ENCODE results near the gene A1CF.
"Not testable (repeated sequence)": the region's sequence is repeated elsewhere in the genome, so short reads cannot be mapped to it uniquely, and the experiment has no call there.

A1CF gene, protein sequence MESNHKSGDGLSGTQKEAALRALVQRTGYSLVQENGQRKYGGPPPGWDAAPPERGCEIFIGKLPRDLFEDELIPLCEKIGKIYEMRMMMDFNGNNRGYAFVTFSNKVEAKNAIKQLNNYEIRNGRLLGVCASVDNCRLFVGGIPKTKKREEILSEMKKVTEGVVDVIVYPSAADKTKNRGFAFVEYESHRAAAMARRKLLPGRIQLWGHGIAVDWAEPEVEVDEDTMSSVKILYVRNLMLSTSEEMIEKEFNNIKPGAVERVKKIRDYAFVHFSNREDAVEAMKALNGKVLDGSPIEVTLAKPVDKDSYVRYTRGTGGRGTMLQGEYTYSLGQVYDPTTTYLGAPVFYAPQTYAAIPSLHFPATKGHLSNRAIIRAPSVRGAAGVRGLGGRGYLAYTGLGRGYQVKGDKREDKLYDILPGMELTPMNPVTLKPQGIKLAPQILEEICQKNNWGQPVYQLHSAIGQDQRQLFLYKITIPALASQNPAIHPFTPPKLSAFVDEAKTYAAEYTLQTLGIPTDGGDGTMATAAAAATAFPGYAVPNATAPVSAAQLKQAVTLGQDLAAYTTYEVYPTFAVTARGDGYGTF

DNA sequence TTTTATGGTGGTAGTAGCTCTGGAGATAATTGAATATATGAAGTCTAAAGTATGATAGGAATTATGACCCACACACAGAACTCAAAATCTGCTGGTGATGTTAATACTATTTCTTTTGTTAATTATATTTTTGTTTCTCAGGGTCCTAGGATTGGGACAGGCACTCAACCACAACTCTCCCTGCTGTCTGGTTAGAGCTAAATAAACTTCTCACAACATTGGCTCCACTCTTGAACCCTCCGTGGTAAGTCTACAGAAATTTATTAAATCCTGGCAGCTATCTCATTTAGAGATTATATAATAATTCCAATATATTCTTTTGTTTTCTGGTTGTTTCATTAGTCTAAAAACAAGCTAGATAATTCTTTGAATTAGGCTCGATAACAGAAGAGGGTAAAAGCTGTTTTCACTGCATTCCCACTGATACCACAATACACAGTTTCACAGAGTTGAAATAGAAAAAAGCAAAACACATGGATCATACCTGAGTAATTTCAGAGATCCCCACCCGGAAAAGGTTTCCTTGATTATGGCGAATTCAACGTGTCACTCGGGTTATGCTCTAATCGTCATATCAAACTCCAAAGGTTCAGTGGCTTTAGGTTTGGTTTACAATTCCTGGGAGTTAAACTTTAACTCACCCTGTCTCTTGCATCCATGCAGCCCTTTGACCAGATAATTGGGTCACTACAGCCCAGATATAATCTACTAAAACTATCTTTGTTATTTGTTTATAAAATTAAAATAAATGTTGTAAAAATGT, at the start of gene A1CF:
A1CF (minus strand) TSS at position 531 of the 763 bp plus-strand sequence. CDS start 25,687 bp downstream, outside the sequence.
- DNase-seq (ENCODE audit: low read depth, low spot score): no peak

DNA sequence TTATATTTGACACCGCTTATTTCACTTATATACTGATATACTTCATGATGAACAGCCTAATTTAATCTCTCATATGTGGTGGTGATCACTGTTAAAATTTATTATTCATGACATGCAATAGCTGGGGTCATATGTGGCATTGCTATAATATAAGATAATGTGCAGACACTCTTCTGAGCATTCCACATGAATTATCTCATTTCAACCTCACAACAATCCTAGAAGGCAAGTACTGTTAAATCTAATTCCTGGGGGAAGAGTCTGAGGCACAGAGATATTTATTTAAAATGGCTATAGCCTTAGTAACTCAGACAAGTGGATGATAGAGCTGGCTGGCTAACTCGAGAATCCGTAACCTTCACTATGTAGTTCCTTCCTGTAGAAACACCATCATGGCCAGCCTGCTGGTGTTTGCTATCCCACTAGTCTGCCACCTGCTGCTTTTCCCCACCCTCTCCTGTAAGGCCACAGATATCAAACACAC, 46.6 kb upstream of the A1CF start:
- no peak for DNase-seq (ENCODE audit: low read depth, low spot score)

DNA sequence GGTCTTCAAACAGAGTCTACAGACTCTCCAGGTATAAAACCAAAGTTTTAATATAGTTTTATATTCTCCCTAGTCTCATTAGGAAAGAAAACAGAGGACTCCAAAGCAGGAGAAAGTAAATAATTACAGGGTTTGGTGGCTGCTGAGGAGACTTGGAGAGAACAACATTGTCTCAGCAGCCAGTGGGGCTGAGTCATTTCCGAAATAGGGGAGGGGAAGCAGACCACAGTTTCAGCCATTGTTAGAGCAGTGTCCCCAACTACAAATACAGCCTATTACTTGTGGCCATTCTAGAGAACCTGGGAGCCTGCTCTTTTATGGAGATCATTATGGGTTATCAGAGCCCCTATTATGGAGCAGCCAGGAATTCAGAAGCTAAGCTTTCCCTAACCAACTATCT, 44.2 kb upstream of the A1CF start:
- DNase-seq (ENCODE audit: low read depth, low spot score): no peak

DNA sequence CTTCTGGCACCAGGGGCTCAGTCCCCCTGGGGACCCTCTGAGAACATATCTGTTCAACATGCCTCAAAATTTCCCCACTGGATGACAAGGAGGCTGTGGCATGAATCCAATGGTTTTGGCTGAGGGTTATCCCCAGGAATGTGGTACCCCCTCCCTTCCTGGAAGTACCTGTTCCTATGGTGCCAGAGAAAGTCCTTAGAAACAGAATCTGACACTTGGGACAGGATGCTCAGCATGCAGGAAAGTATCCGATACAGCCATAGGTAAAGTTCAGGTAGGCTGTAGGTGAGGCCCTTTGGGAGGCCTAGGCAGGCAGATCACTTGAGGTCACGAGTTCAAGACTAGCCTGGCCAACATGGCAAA, 42.7 kb upstream of the A1CF start:
- DNase-seq (ENCODE audit: low read depth, low spot score): no peak

DNA sequence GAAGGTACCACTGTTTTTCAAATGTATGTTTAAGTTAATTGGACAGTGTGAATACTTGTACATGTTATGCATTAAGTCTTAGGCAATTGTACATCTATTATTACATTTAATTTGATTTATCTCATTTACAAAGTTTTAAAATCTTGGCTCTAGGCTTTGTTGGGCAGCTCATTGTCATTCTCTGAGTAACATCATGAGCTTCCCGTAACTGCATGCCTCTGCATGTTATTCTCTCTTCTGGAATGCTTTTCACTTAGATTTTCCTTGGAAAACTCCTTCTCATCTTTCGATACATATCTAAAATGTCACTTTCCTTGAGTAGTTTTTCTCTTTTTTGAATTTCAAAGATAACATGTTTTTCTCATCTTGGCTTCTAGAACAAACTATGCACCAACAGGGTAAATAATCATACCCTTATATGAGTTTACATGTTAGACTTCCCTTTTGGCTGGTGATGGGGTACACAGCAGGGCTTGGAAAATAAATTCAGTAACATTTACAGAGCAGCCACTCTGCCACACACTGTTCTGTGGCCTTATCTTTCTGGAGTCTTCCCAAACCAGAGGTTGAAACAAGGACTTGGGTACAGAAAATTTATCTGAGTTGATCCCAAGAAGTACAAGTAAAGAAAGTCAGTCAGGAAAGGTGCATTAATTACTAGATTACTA, 42.2 kb upstream of the A1CF start:
- no peak for DNase-seq (ENCODE audit: low read depth, low spot score)

DNA sequence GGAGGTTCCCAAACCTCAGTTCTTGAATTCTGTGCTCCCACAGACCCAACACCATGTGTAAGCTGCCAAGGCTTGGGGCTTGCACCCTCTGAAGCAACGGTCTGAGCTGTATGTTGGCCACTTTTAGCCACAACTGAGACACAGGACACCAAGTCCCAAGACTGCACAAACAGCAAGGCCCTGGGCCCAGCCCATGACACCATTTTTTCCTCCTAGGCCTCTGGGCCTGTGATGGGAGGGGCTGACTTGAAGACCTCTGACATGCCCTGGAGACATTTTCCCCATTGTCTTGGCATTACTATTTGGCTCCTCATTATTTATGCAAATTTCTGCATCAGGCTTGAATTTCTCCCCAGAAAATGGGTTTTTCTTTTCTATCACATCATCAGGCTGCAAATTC, 38.0 kb upstream of the A1CF start:
- DNase-seq (ENCODE audit: low read depth, low spot score): not testable (repeated sequence)

DNA sequence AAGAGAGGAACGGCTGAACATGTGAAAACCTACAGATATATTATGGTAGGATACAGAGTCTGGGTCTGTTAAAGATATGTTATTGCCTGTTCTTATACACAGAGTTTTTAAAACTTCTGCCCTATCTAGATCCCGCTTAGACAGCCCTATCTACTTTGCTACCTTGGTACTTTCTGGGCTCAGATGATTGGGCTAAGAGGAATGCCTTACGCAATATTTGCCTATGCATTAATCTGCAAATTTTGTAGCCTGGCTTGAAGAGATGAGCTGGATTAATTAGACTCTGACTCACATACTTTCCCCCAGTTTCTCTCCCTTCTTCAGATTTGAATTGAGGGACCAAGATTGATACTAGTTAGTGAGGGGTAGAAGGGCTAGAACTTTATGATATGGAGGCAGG, 33.6 kb upstream of the A1CF start:
- no peak for DNase-seq (ENCODE audit: low read depth, low spot score)

DNA sequence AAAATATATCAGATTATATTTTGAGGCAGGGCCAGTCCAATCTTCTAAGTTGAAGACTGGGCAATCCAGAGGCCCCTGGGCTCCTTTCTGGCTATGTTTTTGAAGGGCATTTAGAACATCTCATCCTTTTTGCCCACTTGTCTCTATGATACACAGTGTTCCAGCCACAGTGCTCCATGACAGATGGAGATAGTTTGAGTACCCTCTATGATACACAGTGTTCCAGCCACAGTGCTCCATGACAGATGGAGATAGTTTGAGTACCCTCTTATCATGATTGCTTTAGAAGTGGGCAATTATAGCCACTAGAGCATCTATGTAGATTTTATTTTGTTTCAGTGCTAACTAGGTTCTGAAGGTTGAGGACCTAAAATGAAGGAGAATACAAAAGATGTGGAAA, 33.1 kb upstream of the A1CF start:
- DNase-seq (ENCODE audit: low read depth, low spot score): no peak

DNA sequence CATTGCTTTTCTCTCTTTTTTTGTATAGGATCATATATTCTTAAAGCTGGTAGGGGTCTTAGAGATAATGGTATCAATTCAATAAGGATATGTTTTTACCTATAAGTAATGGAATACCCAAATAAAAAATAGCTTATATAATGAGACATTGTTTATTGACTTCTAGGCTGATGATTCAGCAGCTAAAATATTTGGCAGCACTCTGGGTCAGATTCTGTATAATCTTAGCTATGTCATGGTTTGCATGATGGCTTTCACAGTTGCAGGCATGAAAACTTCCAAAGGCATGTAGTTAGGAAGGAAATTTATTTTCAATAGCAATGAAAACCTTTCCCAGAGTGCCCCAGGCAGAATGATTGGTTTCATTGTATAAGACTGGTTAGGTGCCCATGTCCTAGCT, 32.1 kb upstream of the A1CF start:
- DNase-seq (ENCODE audit: low read depth, low spot score): no peak

DNA sequence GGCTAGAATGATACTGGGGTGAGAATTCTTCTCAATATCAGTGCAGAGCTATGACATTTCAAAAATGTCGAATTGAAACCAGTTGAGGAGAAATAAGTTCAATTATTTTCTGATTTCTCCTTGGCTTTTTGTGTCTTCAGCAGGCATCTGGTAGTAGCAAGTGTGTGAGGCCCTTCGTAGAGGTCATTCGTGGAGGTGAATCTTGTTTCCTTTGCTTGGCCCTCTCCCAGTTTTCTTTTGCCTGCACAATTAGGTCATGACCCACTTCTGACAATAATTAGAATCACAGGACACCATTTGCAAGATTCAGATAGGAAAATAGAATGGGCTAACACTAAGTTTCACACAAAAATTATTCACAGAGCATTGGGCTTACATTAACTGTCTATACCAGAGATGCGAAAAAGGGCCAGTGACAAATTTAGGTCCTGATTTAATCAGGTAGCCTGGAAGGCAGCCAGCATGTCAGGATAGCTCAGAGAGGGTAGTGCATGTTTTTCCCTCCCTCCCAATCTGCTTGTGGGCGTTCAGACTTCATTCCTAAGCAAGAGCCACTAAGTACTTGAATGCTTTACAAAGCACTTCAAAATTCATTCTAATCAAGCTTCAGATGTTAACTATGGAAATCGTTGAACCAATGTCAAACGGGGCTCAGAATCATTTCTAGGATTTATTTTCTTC, 24.0 kb upstream of the A1CF start:
- DNase-seq (ENCODE audit: low read depth, low spot score): no peak

DNA sequence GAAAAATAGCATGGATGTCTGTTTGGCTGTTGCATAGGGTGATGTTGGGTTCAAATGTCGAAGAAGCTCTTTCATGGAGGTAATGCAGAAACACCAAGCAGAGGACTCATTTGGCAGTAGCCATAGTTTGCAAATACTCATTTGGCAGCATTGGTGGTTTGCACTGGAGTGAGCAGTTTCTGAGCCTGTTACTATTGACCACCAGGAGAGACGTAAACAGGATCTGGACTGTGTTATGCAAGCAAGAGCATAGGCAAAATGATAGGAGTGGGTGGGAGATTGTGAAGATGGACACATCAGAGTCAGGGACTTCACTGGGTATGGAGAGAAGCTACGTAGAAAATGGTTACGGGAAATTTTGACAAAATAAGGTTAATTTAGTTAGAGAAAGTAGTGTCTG, 22.9 kb upstream of the A1CF start:
- DNase-seq (ENCODE audit: low read depth, low spot score): no peak

DNA sequence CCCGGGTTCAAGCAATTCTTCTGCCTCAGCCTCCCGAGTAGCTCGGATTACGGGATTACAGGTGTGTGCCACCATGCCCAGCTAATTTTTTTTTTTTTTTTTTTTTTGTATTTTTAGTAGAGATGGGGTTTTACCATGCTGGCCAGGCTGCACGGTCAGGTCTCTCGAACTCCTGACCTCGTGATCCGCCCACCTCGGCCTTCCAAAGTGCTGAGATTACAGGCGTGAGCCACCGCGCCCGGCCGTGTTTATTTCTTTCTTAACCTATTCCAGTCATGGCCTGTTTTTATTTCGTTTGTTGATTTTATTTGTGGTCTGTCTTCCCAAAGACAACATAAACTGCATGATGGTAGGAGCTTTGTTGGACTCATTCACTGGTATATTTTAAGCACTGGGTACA, 20.4 kb upstream of the A1CF start:
- not testable (repeated sequence) for DNase-seq (ENCODE audit: low read depth, low spot score)

DNA sequence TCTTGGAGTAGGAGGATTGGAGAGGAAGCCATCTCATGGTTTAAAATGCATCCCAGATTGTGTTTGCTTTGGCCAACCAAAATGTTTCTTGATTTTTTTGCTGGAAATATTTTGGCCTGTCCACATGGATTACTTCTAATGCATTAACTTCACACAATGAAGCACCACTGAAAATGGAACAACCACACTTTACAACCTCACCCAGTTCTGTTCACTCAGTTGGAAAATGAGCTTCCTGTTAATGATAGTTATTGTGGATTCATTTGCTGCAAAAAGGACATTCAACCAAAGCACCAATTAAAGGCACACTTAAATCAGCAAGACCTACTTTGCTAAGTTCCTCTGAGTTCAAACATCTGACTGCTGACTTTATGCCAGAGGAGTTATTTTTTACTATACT, 11.3 kb upstream of the A1CF start:
- no peak for DNase-seq (ENCODE audit: low read depth, low spot score)

DNA sequence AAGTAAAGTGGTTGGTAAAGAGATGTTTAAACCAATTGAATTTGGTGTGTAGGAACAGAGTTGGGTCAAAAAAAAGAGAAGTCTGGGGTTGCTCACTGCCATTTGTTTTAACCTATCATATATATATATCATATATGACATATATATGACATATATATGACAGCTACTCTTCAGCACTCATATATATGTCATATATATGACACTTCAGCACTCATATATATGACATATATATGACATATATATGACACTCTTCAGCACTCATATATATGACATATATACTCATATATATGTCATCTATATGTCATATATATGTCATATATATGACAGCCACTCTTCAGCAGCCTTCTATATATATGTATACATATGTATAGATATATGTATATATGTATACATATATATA, 8.9 kb upstream of the A1CF start:
- no peak for DNase-seq (ENCODE audit: low read depth, low spot score)

DNA sequence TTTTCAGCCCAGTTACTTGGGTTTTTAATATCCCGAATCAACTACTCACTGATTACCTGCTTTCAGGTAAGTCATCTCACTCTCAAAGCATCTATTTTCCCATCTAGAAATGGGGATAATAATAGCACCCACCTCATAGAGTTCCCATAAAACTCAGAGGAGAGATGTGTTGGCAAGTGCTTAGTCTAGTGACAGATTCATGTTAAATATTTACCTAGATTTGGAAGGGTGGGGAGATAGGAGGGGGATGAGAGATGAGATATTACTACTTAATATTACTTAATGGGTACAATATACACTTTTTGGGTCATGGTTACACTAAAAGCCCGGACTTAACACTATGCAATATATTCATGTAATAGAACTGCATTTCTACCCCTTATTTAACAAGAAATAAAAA, 7.0 kb upstream of the A1CF start:
- no peak for DNase-seq (ENCODE audit: low read depth, low spot score)

DNA sequence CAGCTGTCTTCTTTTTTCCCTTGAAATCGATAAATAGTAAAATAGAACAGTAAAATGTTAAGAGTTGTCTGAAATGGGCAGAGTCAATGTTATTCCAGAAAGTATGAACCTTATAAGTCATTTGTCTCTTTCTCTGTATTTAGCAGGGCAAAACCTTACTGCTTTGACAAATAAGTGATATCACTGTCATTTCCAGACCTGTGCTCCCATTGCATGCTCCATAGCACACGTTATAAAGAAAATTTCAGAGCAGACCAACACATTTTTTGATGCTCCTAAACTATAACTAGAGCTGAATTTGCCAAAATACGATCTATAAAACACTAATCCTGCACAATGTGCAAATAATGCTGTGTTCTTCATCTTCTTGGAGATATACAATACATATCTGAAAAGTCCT, 1.1 kb downstream of the A1CF start:
- no peak for DNase-seq (ENCODE audit: low read depth, low spot score)

DNA sequence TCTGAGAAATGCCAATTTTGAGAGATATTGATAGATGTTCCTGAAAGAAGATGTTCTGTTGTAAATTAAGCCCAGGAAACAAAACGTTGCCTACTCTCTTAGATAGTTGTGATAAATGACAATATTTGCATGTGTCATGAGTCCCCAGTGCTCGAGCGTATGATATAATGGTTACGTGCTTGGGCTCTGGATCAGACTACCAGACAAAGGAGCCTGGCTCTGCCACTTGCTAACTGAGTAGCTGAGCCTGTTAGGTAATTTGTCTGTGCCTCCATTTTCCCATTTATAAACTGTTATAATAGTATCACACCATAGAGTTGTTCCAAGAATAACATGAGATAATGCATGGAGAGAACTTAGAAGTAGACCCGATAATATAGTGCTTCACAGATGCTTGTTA, 1.8 kb downstream of the A1CF start:
- DNase-seq (ENCODE audit: low read depth, low spot score): no peak

DNA sequence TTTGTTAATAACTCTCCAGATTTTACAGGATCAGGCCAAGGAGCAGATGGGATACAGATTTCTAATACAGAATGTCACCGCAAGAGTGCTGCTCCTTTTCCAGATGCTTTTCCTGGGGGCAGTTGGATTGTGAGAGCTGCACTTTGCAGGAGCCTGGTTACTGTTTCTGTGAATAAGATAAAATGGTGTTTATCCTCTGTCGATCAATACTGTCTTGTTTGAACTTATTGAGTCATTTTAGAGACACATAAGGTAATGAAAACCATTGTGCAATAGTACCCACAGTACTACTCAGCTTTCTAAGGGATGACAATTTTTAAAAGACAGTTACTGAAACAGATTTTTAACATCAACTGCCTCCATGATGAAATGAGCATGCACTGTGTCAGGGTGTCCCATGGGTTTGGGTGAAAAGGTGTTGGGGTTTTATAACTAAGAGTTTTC, 2.9 kb downstream of the A1CF start:
- DNase-seq (ENCODE audit: low read depth, low spot score): no peak

DNA sequence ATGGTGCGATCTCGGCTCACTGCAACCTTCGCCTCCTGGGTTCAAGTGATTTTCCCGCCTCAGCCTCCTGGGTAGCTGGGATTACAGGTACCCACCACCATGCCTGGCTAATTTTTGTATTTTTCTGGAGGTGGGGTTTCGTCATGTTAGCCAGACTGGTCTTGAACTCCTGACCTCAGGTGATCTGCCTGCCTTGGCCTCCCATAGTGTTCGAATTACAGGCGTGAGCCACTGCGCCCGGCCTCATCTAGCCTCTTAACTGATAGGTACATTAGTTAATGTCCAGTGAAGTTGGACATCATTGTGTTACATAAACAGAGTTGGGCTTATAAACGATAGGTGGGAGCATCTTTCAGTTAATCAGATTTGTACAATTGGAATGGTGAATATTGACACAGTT, 4.4 kb downstream of the A1CF start:
- not testable (repeated sequence) for DNase-seq (ENCODE audit: low read depth, low spot score)

DNA sequence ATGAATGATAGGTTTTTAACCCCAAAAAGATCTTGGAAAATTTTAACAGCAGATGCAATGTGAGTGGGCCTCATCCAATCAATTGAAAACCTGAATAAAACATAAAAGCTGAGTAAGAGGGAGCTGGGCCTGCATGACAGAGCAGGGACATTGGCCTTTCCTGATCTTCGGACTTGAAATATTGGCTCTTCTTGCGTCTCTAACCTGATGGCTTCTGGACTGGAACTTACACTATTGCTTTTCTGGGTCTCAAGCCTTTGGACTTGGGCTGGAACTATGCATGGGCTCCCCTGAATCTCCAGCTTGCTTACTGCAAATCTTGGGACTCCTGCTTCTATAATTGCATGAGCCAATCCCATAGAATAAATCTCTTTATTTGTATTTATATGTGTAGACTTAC, 9.0 kb downstream of the A1CF start:
- no peak for DNase-seq (ENCODE audit: low read depth, low spot score)

DNA sequence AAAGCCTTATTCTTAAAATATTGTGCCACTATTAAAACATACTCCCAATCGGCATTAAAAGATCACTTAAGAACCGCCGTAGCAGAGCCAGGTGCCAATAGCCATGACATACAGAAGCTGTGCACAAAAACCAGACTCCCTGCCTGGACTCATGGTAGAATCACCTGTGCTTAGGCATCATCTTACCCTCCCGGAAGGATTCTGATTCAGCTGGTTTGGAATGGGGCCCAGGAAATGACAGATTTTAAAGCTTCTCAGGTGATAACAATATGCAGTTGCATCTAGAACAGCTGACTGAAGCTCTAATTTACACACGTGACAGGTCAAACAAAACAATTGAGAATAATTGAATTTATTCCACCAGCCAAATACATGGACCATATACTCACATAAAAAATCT, 10.7 kb downstream of the A1CF start:
- DNase-seq (ENCODE audit: low read depth, low spot score): no peak

DNA sequence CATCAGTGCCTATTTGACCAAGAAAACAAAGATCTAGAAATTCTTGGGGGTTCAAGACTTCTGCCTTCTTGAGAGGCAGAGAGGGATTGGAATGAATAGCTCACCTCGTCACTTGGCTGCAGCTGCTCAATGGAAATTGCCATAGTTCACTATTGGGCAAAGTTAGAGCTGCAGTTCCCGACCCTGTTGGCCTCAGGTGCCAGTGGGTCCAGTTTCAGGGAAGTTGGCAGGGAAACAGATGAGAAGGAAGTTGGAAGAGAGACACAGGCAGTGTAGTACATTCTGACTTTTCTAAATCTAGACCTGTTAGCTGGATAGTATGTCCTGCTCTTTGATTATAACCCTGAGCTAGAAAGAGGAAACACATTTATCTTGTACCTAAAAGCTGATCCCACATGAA, 19.1 kb downstream of the A1CF start:
- DNase-seq (ENCODE audit: low read depth, low spot score): no peak

Measured in activated naive CD8-positive, alpha-beta T cell treated with anti-CD3 and anti-CD28 coated beads, Interleukin-2, amount 50 U/mL, for 16 hours (primary cell).